Stimulated activated CD4-positive, alpha-beta T cell treated with anti-CD3 and anti-CD28 coated beads, Interleukin-1b, Interleukin-23, amount 100 ng/mL, for 24 hours (primary cell): ENCODE data around the gene INTS6L.
"Not testable (repeated sequence)": the region's sequence is repeated elsewhere in the genome, so short reads cannot be mapped to it uniquely, and the experiment has no call there.

ENCODE experiments used
- DNase-seq, 4 experiments: peaks; one replicate each; pipeline ENCODE4 v3.0.0-alpha.2; 2020; ENCODE audit warnings: low read depth in 4 of 4, low spot score in 1 of 4

The INTS6L gene

DNA sequence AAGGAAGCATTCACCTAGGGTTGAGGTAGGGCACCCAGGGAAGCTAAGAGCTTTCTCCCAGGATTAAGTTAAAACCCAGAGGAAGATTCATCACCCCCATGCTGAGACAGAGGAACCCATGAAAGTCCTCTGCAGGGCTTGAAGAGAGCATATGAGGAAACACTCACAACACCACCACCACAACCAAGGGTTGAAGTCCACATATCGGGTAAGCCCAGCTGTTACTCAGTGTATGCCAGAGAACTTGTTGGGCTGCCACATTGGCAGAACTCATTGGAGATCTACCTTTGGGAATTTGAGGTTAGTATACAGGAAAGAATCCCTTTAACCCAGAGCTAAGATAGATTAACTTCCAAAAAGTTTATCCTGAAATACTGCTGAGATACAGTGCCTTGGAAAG is 75.1 kb downstream of the INTS6L start:
- no peak for DNase-seq

DNA sequence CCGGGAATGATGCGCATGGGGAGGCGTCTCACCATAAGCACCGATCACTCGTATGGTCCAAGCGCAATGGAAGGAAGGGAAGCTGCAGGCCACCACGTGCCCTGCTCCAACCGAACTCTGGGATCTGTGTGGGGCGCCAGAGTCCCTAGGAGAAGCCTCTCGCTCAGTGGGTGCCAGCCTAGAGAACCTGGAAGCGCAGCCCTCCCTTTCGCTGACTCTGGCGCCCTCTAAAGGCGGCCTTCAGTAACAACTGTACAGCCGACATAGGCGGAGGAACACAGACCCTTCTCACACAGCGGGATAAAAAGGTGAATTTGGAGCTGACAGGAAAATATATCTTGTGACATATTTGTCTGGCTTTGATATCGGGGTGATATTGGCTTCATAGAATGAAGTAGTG is 76.0 kb downstream of the INTS6L start:
- peak in 3 of 4 experiments; percentile 4 to 12 (median 7) for DNase-seq

DNA sequence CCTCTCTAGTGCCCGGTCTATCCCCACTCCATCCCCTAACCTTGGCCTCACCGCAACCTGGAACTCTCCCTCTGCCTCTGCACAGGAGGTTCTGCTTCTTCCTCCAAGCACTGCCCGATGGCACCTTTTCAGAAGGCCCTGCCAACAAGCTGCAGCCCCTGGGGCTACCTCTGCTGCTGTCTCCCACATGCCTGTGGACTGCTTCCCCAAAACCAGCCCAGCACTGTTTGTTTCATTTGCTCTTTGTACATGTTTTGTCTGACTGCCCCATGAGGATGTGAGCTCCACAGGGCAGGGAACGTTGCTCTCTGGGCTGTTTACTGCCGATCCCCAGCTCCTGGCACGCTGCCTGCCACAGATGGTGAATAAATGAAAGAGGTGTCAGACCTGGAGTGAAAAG is 85.4 kb downstream of the INTS6L start:
- no peak for DNase-seq

DNA sequence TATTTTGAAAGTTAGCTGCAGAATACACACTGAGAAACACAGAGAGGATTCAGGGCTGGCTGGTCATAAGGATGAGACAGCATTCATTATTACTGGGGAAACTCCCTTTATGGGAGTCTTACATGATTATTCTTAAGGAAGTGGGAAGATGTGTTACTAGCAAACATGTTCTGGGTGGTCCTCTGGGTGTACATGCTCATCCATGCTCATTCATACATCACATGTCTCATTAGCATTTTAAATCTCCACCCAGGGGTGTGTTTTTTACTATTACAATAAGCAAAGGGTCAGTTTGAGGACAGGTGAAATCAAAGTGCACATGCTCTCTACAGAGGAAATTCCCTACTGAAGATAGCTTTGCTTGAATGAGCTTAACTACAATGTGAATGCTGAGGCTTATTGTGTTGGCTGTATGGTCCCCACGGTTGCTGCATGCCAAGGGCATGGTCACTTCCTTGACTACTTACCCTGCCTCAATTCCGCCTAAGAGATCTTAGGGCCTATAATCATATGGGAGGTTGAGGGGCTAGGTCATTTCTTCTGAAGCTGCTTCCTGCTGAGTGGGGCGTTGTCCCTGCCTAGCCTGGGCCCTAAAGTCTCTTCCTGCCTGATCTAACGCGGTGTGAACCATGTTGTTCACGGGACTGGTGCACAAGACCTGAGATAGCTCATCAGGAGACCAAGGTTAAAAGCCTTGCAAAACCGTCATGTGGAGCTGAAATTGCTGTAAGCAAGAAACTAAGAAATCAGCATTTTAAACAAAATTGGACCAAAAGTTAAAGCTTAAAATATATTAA is 104.1 kb downstream of the INTS6L start:
- DNase-seq, result not testable (repeated sequence)

DNA sequence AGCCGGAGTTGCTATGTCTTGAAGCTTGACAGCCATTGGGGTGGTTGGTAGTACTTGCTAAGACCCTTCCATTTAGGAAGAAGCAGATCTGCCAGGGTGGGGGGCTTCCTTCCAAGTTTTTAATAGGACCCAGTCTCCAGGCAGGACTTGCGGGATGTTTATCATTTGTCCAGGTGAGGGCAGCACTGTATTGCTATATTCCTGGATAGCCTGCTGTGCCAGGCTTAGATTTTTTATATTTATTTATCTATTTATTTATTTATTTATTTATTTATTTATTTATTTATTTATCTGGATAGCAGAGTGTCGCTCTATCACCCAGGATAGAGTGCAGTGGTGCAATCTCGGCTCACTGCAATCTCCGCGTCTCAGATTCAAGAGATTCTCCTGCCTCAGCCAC is 105.5 kb downstream of the INTS6L start:
- DNase-seq, result no peak

DNA sequence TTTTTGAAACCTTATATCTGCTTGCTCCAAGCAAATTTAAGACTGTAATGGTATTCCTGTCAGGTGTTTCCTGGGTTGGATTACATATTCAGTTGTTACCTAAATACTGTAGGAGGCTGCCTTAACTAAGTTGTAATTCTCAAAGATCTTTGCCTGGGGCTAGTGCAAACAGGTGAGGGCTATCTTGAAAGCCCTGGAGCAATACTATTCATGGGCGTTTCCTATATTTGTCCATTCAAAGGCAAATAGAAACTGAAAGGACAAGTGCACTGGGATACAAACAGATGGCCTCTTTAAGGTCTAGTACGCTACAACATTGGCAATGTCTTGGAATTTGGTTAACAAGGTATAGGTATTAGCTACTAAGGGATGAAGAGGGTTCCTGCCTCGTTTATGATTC is 108.9 kb downstream of the INTS6L start:
- DNase-seq, result no peak
